Epidermal melanocyte (primary cell): Measurements from ENCODE around the gene MFF.
A peak's percentile ranks its signal among the peaks of the same experiment; 100 is the strongest.

Experiments
- DNase-seq: peaks from one replicate; pipeline ENCODE4 v3.0.0; 2011; ENCODE audit warnings: low spot score; ENCODE audit not compliant: insufficient read length

Gene MFF

GRCh38 chr2:227406177-227407031 is 81.4 kb downstream of the MFF start:
- DNase-seq, result peak; percentile 95
